ELF-1 (cell line): ENCODE measurements around the gene ARSA.
A peak's percentile ranks its signal among the peaks of the same experiment; 100 is the strongest.

Experiments
- DNase-seq: peaks from one replicate; pipeline ENCODE4 v3.0.0-alpha.2; 2016; ENCODE audit warnings: low read depth, low spot score

ARSA gene

GRCh38 chr22:50605002-50605612, 22.8 kb downstream of the ARSA start:
- no peak for DNase-seq

DNA sequence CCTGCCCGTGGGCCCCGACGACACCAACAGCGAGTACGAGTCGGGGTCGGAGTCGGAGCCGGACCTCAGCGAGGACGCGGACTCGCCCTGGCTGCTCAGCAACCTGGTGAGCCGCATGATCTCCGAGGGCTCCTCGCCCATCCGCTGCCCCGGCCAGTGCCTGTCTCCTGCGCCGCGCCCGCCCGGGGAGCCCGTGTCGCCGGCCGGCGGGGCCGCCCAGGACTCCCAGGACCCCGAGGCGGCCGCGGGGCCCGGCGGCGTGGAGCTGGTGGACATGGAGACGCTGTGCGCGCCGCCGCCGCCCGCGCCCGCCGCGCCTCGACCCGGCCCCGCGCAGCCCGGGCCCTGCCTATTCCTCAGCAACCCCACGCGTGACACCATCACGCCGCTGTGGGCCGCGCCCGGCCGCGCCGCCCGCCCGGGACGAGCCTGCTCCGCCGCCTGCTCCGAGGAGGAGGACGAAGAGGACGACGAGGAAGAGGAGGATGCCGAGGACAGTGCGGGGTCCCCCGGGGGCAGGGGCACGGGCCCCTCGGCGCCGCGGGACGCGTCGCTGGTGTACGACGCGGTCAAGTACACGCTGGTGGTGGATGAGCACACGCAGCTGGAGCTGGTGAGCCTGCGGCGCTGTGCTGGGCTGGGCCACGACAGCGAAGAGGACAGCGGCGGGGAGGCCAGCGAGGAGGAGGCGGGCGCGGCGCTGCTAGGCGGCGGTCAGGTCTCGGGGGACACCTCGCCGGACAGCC, 23.5 kb downstream of the ARSA start:
- no peak for DNase-seq

- no peak for DNase-seq
Measured at GRCh38 chr22:50603511-50604255, 24.3 kb downstream of the ARSA start.

- no peak for DNase-seq
Measured at GRCh38 chr22:50602338-50602700, 25.6 kb downstream of the ARSA start.

DNA sequence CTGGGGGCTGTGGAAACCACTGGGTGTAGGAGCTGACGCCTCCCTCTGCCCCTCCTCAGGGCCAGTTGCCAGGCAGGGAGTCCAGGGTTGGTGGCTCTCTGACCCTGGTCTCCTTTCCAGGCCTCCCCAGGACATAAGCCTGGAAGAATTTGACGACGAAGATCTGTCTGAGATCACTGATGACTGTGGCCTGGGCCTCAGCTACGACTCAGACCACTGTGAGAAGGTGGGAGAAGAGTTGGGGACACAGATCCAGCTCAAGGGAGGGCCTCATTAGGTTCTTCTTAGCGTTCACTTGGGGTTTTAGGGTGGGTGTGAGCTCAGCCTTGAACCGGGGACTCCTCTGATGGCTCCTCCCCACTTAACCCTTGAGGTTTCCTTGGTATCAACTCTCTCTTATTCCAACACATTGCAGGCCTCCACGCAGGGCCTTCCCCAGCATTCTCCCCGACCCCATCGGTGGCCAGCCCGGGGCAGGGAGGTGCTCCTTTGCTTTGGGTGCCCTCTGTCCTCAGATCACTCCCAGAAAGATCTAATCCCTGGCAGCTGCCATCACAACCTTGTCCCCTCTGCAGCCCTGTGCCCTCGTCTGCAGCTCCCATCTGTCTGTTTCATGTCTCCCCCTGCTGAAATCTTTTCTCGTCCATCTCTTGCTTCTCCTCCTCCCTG, 26.1 kb downstream of the ARSA start:
- DNase-seq, result no peak

- no peak for DNase-seq
Measured at GRCh38 chr22:50600967-50601668, 26.8 kb downstream of the ARSA start.

DNA sequence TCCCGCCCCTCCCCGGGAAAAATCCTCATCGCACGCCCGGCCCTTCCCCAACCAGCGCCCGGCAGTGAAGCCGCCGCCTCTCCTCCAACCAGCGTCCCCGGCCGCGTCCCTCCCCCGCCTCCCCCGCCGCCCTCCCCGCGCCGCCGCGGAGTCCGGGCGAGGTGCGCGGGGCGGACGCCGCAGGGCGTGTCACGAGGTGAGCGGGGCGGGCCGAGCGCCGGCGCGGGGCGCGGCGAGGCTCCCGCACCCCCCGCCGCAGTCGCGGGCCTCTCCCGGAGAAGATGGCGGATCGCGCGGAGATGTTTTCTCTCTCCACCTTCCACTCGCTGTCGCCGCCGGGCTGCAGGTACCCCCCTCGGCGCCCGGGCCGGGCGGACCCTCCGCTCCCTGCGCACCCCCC, 27.4 kb downstream of the ARSA start, which contains the start of gene MAPK8IP2:
Gene MAPK8IP2 (plus strand): TSS at position 256 of the 400 bp plus-strand sequence. CDS start 26 bp downstream, at position 282.
- no peak for DNase-seq

DNA sequence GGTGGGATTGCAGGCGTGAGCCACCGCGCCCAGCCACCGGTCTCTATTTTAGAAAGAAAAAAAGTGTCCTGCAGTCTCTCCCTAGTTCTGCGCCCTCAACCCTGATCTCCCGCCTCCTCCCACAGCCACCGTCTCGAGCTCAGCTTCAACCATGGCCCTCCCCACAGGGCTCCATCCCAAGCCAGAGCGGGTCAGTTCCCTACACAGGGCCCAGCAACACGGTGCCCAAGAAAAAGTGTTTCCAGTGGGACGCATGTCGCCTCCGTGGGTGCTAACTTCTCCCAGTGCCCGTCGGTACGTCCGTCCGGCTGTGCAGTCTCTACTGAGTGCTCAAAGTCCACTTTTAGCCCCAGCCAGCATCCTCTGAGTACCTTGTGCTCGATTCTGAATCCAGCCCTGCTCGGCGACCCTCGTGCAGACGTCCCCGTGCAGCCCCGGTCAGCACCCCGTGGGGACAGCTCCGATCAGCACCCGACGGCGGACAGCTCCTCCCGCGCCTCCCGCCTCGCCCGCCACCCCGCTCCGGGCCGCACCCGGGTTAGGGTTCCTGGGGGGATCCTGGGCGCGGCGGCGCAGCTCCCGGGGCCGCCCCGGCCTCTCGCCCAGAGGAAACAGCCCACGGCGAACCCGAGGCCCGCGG, 28.0 kb downstream of the ARSA start:
- peak; percentile 70 for DNase-seq

- no peak for DNase-seq
Measured at GRCh38 chr22:50597097-50597496, 30.9 kb downstream of the ARSA start.

GRCh38 chr22:50595189-50595588, 32.8 kb downstream of the ARSA start:
- DNase-seq, result no peak

DNA sequence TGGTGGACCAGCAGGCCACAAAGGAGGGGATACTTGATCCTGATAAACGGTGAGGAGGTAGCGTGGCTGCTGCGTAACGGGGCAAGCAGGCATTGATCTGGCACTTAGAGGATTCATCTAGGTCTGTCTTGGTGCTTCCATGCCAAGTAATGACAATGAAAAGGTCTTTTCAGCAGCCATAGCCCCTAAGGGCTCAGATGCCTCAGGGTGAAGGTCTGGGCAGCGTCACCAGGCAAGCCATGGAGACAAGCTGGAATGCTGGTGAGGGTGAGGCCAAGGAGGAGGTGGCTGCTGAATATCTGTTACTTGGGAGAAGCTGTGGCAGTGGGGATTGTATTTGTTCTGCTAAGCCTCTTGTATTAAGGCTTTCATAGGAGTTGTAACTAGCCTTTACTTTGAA, 40.5 kb downstream of the ARSA start:
- DNase-seq, result peak; percentile 59

GRCh38 chr22:50586416-50586815, 41.5 kb downstream of the ARSA start:
- no peak for DNase-seq

GRCh38 chr22:50585781-50586180, 42.2 kb downstream of the ARSA start:
- DNase-seq, result no peak

- DNase-seq, result no peak
Measured at GRCh38 chr22:50585238-50585637, 42.7 kb downstream of the ARSA start.

- DNase-seq, result peak; percentile 39
Measured at GRCh38 chr22:50584106-50585096, 43.6 kb downstream of the ARSA start.

GRCh38 chr22:50583294-50583861, 44.6 kb downstream of the ARSA start:
- DNase-seq, result no peak

DNA sequence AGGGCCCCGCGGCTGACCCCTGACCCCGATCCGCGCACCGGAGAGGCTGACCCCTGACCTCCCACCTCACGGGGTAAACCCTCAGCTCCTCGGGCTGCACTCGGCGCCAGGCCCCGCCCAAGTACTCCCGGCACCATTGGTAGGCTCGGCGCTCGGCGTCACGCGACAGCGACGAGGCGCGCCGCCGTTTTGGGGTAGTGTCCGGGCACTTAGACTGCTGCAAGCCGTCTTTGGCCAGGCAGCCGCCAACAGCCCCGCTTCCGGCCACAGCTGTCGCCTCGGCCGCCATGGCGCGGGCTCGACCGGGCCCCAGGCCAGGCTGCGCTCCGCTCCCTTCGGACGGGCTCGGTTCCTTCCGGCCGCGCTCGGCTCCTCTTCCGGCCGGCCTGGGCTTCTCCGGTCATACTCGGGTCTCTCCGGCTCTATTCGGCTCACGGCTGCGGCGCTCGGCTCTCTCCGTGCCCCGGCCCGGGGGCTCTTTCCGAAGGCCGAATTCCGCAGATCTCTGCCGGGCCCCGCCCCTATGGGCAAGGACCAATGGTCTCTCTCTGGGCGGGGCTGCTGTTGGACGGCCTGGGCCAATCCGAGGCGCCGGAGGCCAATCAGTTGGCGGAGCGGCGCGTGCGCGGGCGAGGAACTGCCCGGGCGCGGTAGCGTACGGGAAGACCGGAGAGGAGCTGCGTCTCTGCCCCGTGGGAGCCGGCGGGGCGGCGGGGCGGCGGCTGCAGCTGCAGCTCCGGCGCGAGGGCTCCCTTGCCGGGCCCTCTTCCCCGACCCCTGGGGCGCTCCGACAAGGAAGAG, 45.3 kb downstream of the ARSA start, which contains the start of gene CHKB:
Gene CHKB (minus strand): TSS at position 357 of the 801 bp plus-strand sequence. CDS start 68 bp downstream, at position 289.
- DNase-seq, result peak; percentile 99

GRCh38 chr22:50581950-50582492, 45.9 kb downstream of the ARSA start:
- DNase-seq, result peak; percentile 23
